Stomach (tissue), 4 donors: Measurements from ENCODE around the gene PSD.

Experiments
- CTCF ChIP-seq, 7 experiments: fragments of 450-650 bp in 4 of 7; fragments of 200-600 bp in 3 of 7; sonication (generic) in 3 of 7; IDR thresholded peaks; one replicate each; pipeline ENCODE4 v1.5.1; 2016 to 2019; ENCODE audit warnings: antibody characterized with exemption in 7 of 7, control low read depth in 2 of 7, mild to moderate bottlenecking in 1 of 7
- POLR2AphosphoS5 ChIP-seq, 3 donors: sonication (generic); formaldehyde crosslinking; IDR thresholded peaks; one replicate each; pipeline ENCODE4 v1.6.1; 2016; ENCODE audit warnings: antibody characterized with exemption in 3 of 3

DNA sequence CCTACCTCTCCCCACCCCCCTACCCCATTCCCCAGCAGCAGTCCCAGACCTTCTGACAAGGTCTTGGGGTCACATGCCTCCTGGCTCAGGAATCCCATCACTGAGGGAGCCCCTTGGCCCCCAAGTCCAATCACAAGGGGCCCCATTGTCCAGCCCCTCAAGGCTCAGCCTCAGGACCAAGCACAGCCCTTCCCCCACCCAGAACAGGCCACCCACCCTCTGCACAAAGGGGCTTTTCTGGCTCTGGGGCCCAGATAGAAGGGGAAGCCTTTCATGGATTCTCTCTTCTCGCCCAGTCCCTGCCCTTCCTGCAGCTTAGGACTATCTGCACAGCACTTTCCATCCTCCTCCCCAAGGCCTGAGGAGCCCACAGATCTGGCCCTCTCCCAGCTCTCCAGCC is 6.9 kb upstream of the PSD start:
- TF ChIP-seq CTCF (IDR thresholded peaks at IDR 0.05) (no peak), POLR2AphosphoS5 (IDR thresholded peaks at IDR 0.05) (no peak)
